Pancreas (tissue), 10 donors: ENCODE measurements around the gene TTC36. TPM values are rescaled to one million over a fixed set of nuclear protein-coding genes. Genes with fewer than 3 reads are reported as not detected.

Experiments
- ATAC-seq, 4 donors: fragments of 200-7000 bp; cut with Tn5 transposase; one replicate each; pipeline versions ENCODE4 v1.8.0 to v1.9.1; 2020; ENCODE audit warnings: mild to moderate bottlenecking in 4 of 4, moderate library complexity in 4 of 4
- DNase-seq, 6 donors: peaks; one replicate each; pipeline ENCODE4 v3.0.0-alpha.2; 2020
- FAIRE-seq: peaks from 2 replicates; lab custom pipeline; 2012; peaks lifted over from hg19 to GRCh38; lab: Jason Lieb, UNC
- H3K27ac ChIP-seq, 4 donors: fragments of 200-600 bp; sonication (generic); 1 replicate in 3 of 4; 2 replicates in 1 of 4; pipeline versions ENCODE4 v1.5.0 to v1.8.0; 2020
- H3K27me3 ChIP-seq, 4 donors: fragments of 200-600 bp; one replicate each; pipeline ENCODE4 v1.8.0; 2021
- H3K36me3 ChIP-seq, 3 donors: fragments of 200-600 bp; sonication (generic) in 1 of 3; one replicate each; pipeline versions ENCODE4 v1.5.0 to v1.8.0; 2020 to 2021
- H3K4me1 ChIP-seq, 3 donors: fragments of 200-600 bp; one replicate each; pipeline ENCODE4 v1.8.0; 2021
- H3K4me3 ChIP-seq, 4 donors: fragments of 200-600 bp; sonication (generic) in 2 of 4; one replicate each; pipeline versions ENCODE4 v1.5.0 to v1.8.0; 2020 to 2021
- H3K9me3 ChIP-seq, 4 donors: fragments of 200-600 bp; one replicate each; pipeline ENCODE4 v1.8.0; 2021
- whole genome bisulfite sequencing, 2 donors: extraction: QIAGEN DNeasy Blood & Tissue Kit; methylation state at CpG; one replicate each; pipeline ENCODE4 v1.1.7; 2013; 5-methylcytosine and 5-hydroxymethylcytosine counted together
- intact Hi-C, 3 donors: fragments of 100-400 bp; cut with DNase I; formaldehyde crosslinking; loops; one replicate each; pipeline versions ENCODE4 v1.11.1 to v1.14.2; 2022
- polyA plus RNA-seq, 2 donors: library from polyadenylated mRNA; stranded (reverse); fragments of 200-250 nt; gene quantifications; one replicate each; pipeline ENCODE4 v1.2.3, GENCODE V29; 2013
- total RNA-seq, 6 donors: library from RNA; stranded (reverse); fragmentation: NEBNext Ultra II Directional in 4 of 6; extraction: Animal tissue kit (Norgen Biotek cat#: 25700) in 4 of 6; gene quantifications; one replicate each; pipeline versions ENCODE4 v1.2.1 to v1.2.4, GENCODE V29; 2021 to 2023
- TF ChIP-seq, protein P1 (sequence below), 4 donors: fragments of 200-600 bp; sonication (generic) in 3 of 4; IDR thresholded peaks; one replicate each; pipeline versions ENCODE4 v1.5.0 to v1.8.0; 2021; ENCODE audit warnings: antibody characterized with exemption in 4 of 4
- donor health status: healthy with polysubstance abuse.
- donor health status: DM: no; HTN: no; CAD: no; lungs with moderate emphysema.
- donor health status: DM: no; HTN: no; CAD: no.
- donor health status: control.
- donor health status: control.
- donor health status: Bipolar disorder and iron deficiency.
- donor health status: DM: yes; HTN: yes; CAD: no.
- donor health status: DM: no; HTN: no; CAD: no.
- donor health status: DM: no; HTN: no; CAD: no.
- donor health status: DM: yes; HTN: yes; CAD: no.

TTC36 gene
- total and polyA plus RNA-seq, 8 donors: 0.64 to 0.92 (median 0.75) TPM; not detected in 1

DNA sequence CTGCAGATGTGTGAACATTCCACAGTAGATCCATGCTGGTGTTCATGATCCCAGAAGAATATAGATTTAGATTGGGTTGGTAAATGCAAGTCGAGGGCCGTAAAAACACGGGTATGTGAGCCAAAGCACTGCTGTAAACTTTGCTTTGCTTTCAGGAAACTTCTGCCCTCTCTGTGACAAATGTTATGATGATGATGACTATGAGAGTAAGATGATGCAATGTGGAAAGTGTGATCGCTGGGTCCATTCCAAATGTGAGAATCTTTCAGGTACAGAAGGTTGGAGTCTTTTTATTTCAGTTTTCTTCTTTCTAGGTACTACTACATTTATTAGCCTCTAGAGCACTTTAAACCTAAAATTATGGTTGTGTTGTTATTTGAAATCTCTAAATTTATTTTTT lies 36.2 kb upstream of the TTC36 start:
- Histone ChIP-seq H3K9me3 (no peaks in the 10 kb centered on the region), H3K4me1 (no peaks in the 10 kb centered on the region), H3K36me3 (peaks cover 0 to 82% (median 34%) of the 10 kb centered on the region in 3 donors), H3K27ac (no peak overlapping the region), H3K4me3 (no peak overlapping the region), H3K27me3 (no peaks in the 10 kb centered on the region)
- 87 to 88% methylated on average over 4 of the region's 4 CpGs for WGBS, 2 donors
- TF ChIP-seq, protein P1, sequence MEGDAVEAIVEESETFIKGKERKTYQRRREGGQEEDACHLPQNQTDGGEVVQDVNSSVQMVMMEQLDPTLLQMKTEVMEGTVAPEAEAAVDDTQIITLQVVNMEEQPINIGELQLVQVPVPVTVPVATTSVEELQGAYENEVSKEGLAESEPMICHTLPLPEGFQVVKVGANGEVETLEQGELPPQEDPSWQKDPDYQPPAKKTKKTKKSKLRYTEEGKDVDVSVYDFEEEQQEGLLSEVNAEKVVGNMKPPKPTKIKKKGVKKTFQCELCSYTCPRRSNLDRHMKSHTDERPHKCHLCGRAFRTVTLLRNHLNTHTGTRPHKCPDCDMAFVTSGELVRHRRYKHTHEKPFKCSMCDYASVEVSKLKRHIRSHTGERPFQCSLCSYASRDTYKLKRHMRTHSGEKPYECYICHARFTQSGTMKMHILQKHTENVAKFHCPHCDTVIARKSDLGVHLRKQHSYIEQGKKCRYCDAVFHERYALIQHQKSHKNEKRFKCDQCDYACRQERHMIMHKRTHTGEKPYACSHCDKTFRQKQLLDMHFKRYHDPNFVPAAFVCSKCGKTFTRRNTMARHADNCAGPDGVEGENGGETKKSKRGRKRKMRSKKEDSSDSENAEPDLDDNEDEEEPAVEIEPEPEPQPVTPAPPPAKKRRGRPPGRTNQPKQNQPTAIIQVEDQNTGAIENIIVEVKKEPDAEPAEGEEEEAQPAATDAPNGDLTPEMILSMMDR (IDR thresholded peaks at IDR 0.05): no peak
- ATAC-seq (no peak), FAIRE-seq (no peak), DNase-seq (no peak)
- intact Hi-C loops: no loop called here

DNA sequence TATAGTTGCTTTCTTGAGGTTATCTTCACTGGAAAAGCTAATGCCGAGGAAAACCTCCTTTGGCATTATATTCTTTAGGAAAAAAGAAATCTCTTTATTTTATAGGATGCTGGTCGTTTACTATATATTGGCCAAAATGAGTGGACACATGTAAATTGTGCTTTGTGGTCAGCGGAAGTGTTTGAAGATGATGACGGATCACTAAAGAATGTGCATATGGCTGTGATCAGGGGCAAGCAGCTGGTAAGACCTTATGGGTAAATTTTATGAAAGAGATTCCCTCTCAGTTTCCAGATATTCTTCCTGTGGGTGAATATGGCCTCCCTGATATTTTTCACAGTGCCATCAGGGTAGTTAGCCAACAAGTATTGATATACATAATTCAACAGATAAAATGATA lies 29.4 kb upstream of the TTC36 start:
- DNase-seq (no peak), ATAC-seq (no peak), FAIRE-seq (no peak)
- Histone ChIP-seq H3K27me3 (no peaks in the 10 kb centered on the region), H3K36me3 (peaks cover 3 to 98% (median 59%) of the 10 kb centered on the region in 3 donors), H3K9me3 (no peaks in the 10 kb centered on the region), H3K27ac (no peak overlapping the region), H3K4me3 (no peak overlapping the region), H3K4me1 (no peaks in the 10 kb centered on the region)
- intact Hi-C loops: no loop called here
- TF ChIP-seq, protein P1 (IDR thresholded peaks at IDR 0.05): no peak
- WGBS, 2 donors: 82 to 87% methylated on average over 4 of the region's 4 CpGs

DNA sequence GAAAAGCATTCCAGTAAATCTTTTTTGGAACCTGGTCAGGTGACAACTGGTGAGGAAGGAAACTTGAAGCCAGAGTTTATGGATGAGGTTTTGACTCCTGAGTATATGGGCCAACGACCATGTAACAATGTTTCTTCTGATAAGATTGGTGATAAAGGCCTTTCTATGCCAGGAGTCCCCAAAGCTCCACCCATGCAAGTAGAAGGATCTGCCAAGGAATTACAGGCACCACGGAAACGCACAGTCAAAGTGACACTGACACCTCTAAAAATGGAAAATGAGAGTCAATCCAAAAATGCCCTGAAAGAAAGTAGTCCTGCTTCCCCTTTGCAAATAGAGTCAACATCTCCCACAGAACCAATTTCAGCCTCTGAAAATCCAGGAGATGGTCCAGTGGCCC lies 24.1 kb upstream of the TTC36 start:
- no peaks in the 10 kb centered on the region for H3K9me3 ChIP-seq
- no peak overlapping the region for H3K4me3 ChIP-seq
- no peaks in the 10 kb centered on the region for H3K27me3 ChIP-seq
- no peak for FAIRE-seq
- no peak for DNase-seq
- H3K4me1 ChIP-seq: no peaks in the 10 kb centered on the region
- WGBS, 2 donors: 33% methylated on average over 3 of the region's 3 CpGs
- no peak for ATAC-seq
- H3K27ac ChIP-seq: no peak overlapping the region
- H3K36me3 ChIP-seq: peaks cover 9 to 98% (median 61%) of the 10 kb centered on the region in 3 donors
- intact Hi-C loops: loop anchor here (10.0 kb wide), 2 partner anchors 108 to 118 kb away; no protein-coding TSS in a partner anchor
- TF ChIP-seq, protein P1 (IDR thresholded peaks at IDR 0.05): no peak

DNA sequence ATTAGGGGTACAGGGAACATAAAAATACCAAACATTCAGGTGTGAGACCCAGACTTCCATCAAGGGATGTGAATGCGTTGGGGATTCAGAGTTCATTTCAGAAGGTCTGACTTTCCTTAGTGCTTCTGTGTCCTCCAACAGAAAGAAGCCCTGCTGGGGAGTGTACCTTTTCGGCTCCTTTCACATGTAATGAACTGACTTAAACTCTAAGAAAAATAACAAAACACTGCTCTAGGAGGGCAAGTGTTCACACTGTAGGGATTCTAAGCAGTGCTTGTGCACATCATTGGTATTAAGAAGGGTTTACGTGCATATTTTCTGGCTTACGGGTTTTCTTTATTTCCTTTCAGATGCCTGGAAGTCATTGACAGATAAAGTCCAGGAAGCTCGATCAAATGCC lies 15.7 kb upstream of the TTC36 start:
- Histone ChIP-seq H3K36me3 (peaks cover 6 to 79% (median 52%) of the 10 kb centered on the region in 3 donors), H3K4me3 (no peak overlapping the region), H3K9me3 (no peaks in the 10 kb centered on the region), H3K4me1 (no peaks in the 10 kb centered on the region), H3K27ac (no peak overlapping the region), H3K27me3 (no peaks in the 10 kb centered on the region)
- no peak for FAIRE-seq
- intact Hi-C loops: no loop called here
- no peak for DNase-seq
- no peak for ATAC-seq
- TF ChIP-seq, protein P1 (IDR thresholded peaks at IDR 0.05): no peak
- 89 to 97% methylated on average over 5 of the region's 5 CpGs for WGBS, 2 donors

DNA sequence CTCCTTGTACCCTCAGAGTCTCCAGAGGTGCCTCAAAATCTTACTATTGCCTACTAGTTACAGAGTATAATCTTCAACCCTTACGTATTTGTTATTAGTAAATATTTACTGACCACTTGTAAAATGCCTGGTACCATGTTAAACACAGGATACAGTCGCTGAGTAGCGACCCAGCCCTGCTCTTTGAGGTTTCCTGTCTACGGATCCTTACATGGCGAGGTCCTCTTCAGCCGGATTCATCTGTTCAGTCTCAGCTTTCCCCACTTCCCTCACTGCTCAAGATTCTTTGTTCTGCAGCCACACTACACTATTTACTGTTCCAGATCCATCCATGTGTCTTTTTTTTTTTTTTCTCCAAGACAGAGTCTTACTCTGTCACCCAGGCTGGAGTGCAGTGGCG lies 13.2 kb upstream of the TTC36 start:
- ATAC-seq: peak in 2 of 4 donors; percentile 39 to 47
- no peak for FAIRE-seq
- no peaks in the 10 kb centered on the region for H3K9me3 ChIP-seq
- H3K4me3 ChIP-seq: no peak overlapping the region
- peaks cover 0 to 71% (median 37%) of the 10 kb centered on the region in 3 donors for H3K36me3 ChIP-seq
- DNase-seq: no peak
- intact Hi-C loops: no loop called here
- TF ChIP-seq, protein P1 (IDR thresholded peaks at IDR 0.05): no peak
- no peaks in the 10 kb centered on the region for H3K27me3 ChIP-seq
- 82 to 84% methylated on average over 7 of the region's 7 CpGs for WGBS, 2 donors
- H3K4me1 ChIP-seq: no peaks in the 10 kb centered on the region
- H3K27ac ChIP-seq: no peak overlapping the region
